GM18868 (cell line): ENCODE measurements around the gene OOEP.
A peak's percentile ranks its signal among the peaks of the same experiment; 100 is the strongest.

Experiments
- ATAC-seq: cut with Tn5 transposase; IDR thresholded peaks from one replicate; pipeline ENCODE4 v1.9.1; 2021; ENCODE audit warnings: mild to moderate bottlenecking, moderate library complexity; ENCODE audit not compliant: unreplicated experiment

Gene OOEP

DNA sequence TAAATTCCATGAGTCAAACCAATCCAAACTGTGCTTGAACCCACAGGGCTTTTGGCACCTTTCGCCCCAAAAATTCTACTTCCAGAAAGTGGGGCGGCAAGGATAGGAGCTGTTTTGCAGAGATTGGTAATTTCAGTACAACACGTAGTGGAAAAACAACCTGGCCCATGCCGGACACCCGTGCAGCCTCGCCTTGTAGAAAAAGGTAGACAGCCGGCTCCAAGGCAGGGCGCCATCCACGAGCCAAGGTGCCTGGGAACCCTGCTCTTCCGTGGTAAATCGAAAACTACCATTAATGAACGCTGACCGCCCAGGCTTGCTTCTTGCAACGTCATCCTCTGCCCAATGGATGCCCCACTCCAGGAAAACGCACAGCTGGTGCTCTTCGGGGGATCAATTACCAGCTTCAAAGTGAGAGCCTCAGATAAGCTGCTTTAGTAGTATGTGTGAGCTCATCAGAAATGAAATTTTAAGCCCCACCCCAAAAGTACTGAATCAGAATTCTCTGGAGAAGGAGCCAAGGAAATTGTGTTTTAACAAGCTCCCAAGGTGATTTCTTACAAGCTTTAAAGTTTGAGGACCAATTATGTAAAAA is 1.8 kb downstream of the OOEP start:
- ATAC-seq, result no peak

DNA sequence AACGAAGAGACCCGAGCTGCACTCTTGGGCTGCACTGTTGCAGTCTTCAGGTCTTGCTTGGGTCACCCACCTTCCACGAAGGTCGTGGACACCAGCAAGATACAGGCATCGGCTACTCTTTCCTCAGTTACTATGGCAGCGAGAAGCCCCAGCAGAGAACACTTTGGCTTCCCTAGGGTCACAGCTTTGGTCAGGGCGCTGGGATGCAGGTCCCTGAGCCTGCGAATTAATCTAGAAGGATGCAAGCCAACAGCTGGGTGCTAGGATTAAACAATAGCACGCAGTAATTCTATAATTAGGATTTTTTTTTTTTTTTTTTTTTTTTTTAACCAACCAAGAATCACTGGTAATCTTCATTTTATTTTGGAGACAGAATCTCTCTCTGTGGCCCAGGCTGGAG is 5.1 kb downstream of the OOEP start:
- no peak for ATAC-seq

DNA sequence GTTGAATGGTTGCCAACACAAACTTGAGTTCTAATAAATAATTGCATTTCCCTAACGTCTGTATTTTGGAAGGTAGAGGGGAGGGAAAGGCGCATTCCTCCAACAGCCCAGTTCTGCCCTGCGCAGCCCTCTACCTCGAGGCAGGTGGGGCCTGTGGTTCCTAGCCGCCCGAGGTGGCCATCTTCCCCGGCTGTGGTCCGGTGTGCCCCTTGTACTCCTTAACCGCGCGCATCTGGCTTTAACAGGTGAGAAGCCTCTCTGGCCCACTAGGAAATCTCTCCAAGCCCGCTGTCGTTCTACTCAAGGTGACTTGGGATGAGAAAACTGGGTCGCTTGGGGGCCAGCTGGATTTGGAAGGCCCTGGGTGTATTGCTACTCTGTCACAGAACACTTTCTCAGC is 5.6 kb downstream of the OOEP start:
- ATAC-seq, result no peak

DNA sequence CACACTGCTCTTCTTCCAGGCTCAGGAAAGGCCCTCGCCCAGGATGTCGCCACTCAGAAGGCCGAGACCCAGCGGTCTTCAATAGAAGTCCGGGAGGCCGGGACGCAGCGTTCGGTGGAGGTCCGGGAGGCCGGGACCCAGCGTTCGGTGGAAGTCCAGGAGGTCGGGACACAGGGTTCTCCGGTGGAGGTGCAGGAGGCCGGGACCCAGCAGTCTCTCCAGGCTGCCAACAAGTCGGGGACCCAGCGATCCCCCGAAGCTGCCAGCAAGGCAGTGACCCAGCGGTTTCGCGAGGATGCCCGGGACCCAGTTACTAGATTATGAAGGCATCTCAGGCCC is 6.2 kb downstream of the OOEP start:
- no peak for ATAC-seq

DNA sequence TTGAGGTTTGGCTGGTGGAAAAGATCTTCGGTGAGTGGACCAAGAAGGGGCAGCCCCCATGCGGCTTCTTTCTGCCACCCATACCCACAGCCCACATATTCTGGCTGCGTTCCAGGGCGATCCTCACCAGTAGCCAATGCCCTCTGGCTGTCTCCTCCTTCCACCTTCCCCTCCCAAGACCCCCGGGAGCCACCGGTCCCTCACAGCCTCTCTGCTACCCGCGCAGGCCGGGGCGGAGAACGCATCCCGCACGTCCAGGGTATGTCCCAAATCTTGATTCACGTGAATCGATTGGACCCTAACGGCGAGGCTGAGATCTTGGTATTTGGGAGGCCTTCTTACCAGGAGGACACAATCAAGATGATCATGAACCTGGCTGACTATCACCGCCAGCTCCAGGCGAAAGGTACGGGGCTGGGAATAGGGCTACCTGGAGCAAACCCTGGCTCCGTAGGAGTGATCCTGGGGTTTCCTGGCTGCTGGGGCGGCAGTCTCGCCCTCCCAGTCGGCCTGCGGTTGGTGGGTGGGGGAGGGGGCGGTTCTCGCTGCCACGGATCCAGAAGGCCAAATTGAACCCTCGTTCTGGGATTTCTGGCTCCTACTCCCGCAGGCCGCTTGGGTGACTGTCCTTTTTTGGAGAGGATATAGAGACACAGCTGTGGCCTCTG is 6.7 kb downstream of the OOEP start:
- ATAC-seq, result no peak

DNA sequence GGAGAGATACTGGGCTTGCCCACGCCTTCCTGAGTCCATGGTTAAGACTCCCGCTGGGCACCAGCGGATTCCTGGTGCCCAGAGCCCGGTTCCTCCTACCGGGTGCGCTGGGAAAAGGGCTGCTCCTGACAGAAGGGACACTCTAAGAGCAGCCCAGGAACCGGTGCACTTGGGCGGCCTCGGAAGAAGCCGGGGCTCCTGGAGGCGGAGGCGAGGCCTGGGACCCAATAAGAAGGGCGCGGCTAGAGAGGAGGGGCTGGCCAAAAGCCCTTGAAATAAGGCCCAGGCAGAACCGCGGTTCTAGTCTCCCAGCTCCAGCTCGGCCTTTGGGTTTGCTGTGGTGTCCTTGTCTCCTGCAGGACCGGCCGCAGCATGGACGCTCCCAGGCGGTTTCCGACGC is 7.3 kb downstream of the OOEP start, which contains the start of gene KHDC3L:
Gene KHDC3L (plus strand): TSS at position 301 of the 400 bp plus-strand sequence. CDS start 72 bp downstream, at position 373.
- ATAC-seq, result no peak

DNA sequence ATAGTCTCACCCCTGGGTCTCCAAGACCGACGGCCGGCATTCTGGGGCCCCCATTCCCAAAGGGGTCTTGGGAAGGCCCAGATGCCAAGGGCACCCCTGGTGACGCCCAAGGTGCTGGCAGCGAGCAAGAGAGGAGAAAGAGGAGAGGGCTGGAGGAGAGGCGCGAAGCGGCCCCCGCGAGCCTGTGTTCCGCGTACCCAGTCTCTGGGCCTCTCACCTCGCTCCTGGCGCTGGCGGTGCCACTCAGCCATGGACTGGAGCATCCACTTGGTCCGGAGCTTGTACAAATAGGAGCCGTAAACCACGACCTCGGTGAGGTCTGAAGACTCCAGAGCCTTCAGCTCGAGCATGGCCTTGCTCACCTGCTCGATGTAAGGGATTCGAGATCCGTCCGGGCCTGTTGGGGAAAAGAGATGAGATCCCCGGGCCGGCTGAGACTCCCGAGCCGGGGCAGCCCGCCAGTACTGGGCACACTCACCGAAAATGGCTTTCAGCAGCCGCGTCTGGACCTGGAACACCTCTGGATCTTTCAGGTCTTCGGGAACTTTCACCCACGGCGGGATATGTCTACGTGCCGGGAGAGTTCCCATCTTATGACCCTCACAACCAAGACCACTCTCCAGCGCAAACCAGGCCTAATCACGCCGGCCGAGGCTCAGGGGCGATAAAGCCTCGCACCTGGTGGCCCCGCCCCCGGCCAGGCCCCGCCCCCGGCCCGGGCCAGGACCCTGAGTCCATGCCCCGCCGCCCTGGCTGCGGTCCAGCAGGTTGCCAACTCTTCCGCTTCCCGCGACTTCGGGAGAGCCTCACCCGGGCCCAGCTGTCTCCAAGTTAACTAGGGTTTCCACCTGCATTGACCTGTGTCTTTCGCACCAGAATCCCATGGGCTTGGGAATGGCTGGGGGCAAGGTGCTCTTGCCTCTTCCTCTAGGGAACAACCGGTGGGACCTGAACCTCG is 15.8 kb downstream of the OOEP start, which contains the start of gene DPPA5:
Gene DPPA5 (minus strand): TSS at position 641 of the 958 bp plus-strand sequence. CDS start 51 bp downstream, at position 590.
- ATAC-seq, result no peak

DNA sequence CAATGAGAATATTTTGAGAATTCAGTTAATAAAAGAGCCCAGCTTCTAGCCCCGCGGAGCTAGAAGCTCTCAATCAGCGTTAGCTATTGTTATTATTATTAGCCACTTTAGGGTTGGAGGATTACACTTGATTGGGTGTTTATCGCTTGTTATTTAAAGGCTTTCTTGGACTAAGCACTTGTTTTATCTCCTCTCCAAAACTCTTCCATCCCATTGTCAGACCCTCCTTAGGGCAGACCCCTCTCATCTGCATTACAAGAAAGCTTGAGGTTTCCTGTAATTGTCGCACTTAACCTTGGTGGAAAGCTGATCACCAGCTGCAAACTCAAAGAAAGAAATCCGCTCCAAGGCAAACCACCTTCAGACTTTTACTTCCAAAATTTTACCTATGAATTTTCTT is 20.4 kb downstream of the OOEP start:
- no peak for ATAC-seq

DNA sequence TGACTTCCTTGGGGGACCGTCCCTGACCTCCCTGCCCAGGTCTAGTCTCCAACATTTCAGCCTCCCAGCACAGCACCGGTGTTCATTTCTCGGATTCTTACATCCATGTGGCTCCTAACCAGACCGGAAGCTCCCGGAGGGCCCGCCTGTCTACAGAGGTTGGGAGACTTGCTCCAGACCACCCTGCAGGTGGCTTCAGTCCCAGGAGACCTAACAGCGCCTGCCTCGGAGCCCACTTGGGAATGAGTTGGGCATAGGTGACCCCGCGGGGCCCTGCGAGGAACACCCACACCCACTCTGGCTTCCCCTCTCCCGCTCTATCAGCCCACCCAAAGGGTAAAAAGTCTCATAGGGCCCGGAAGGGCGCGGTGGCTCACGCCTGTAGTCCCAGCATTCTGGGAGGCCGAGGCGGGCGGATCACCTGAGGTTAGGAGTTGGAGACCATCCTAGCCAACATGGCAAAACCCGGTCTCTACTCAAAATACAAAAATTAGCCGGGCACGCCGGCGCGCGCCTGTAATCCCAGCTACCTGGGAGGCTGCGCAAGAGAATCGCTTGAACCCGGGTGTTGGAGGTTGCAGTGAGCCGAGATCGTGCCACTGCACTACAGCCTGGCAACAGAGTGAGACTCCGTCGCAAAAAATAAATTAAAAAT is 21.0 kb downstream of the OOEP start:
- no peak for ATAC-seq

DNA sequence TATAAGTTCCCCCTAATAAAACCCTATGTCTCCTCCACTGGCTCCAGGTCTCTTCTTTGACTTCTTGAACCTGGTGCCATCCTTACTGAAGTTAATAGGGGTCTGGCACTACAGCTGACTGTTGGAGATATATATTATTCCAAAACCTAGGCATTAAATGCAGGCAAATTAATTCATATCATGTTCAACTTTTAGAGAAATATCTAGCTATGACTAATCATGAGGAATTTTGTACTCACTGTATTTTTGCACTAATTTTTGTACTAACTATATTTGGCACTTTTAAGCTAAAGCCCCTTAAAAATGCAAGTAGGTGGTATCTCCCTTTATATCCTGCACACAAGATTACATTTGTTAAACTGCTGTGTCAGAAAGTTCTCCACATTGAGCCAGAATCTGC is 26.5 kb downstream of the OOEP start:
- ATAC-seq, result no peak

DNA sequence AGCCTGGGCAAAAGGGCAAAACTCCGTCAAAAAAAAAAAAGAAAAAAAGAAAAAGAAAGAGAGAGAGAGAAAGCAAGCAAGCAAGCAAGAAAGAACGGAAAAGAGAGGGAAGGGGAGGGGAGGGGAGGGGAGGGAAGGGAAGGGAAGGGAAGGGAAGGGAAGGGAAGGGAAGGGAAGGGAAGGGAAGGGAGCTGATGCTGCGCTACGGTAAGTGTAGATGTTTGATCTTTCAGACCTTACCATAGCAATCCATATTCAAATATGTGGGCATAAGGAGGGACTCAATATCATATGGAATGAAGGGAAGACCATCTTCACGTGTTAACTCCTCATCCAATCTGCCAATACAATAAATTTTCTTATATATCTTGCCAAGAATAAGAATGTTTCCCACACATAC is 27.5 kb downstream of the OOEP start:
- ATAC-seq, result no peak

DNA sequence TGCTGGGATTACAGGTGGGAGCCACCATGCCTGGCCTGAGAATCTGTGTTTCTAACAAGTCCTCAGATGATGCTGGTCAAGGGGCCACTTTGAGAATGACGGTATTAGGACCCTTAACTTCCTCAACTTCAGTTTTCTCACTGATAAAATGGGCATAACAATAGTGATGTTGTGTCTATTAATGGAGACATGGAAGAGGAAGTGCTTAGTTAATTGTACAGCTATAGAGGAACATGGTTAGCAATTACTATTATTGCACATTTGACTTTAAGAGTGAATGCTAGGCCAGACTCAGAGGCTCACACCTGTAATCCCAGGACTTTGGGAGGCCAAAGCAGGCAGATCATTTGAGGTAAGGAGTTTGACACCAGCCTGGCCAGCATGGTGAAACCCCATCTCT is 28.4 kb downstream of the OOEP start:
- no peak for ATAC-seq

DNA sequence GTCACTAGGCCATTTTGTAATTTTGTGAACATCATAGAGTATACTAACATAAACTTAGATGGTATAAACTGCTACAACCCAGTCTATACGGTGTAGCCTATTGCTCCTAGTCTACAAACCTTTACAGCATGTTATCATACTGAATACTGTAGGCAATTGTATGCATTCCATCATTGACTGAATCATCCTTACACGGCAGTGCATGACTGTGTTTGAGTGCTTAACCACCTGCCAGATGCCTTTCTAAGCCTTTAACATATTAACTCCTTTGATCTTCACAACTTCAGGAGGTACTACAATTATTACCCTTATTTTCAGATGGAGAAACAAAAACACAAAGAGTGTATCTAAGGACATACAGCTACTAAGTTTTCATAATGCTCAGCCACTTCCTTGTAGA is 29.6 kb downstream of the OOEP start:
- no peak for ATAC-seq

DNA sequence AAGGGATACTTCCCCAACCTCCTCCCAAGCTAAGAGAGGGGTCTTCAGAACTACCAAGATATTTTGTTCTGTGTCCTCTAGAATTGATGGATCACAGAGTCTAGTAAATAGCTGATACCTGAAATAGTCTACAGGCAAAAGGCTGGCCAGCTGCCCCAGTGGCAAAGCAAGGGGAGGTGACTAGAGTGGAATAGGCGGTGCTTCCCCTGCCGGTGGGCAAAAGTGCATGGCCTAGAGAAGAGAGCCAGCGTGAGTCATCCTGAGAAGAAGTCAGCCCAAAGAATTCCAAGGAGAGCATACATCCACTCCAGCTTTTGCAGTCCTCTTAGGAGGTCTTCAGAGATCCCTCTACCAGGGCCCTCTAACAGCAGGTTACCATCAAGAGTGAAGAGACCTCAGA is 30.4 kb downstream of the OOEP start:
- no peak for ATAC-seq

DNA sequence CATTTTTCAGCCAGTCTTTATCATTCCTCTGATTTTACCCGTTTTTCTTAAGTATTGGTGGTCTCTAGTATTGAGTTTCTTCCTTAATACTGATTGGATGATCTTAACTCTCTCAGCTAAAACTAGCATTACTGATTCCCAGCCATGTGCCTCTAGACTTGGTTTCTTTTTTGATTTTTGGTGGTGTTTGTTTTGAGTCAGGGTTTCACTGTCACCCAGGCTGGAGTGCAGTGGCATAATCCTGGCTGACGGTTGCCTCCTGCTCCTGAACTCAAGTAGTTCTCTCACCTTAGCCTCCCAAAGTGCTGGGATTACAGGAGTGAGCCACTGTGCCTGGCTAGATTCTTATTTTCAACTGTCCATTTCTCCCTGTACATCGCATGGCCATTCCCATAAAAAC is 40.5 kb downstream of the OOEP start:
- peak; percentile 79 for ATAC-seq

DNA sequence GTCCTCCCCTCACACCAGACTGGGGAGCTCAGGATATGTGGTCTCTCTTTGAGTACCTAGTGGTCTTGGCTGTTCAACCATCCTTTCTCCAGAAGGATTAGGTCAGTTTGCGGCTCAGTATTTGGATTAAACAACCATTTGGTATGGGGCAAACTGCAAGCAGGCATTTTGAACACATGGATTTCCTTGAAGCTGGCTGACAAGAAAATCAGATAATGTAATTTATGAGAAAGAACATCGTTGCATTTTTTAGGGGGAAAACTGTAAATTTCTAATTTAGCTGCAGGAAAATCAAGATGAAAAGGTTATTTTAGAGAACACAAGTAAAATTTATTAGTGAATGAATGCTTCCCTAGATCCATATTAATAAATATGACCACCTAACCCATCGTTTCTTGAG is 40.9 kb downstream of the OOEP start:
- ATAC-seq, result no peak

DNA sequence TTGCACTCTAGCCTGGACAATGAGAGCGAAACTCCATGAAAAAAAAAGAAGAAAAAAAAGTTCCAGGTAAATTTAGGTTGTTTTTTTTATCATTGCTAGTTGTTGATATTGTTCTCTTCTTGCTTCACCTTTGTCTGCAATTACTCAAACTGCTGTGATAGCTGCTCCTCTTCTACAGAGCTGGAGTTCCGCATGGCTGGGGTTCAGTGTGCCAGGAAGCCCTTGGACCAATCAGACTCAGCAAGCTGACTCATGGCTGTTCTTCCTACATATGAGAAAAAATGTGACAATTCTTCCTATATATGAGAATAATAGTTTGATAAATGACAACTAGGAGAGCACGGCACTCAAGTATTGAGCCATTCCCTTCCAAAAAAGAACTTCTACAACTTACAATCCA is 44.0 kb downstream of the OOEP start:
- ATAC-seq, result no peak

DNA sequence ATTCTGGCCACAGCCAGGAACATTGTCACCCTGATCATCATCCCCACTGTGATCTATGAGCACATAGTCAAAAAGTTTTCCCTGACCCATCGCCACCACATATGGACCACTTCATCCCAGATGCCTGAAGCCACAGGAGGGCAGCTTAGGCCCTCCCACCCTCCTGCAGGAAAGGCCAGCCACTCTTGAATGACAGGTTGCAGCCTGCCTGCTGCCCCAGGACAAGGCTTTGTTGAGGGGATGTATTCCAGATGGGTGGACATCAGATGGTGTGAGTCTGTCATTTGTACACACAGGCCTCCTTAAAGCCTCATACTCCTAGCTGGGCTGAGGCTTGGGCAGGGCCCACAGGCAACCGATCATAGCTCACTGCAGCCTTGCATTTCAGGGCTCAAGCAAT is 46.4 kb downstream of the OOEP start:
- ATAC-seq, result no peak
